Lower leg skin (tissue), 3 donors: Measurements from ENCODE around the gene FUS.

ENCODE experiments used
- CTCF ChIP-seq, 3 donors: fragments of 450-650 bp; IDR thresholded peaks; one replicate each; pipeline ENCODE4 v1.5.1; 2016; ENCODE audit warnings: antibody characterized with exemption in 3 of 3, mild to moderate bottlenecking in 3 of 3, moderate library complexity in 2 of 3
- POLR2A ChIP-seq, 2 donors: fragments of 450-650 bp; IDR thresholded peaks; one replicate each; pipeline ENCODE4 v1.6.1; 2016 to 2017; ENCODE audit warnings: antibody characterized with exemption in 2 of 2, mild to moderate bottlenecking in 1 of 2, moderate library complexity in 1 of 2

DNA sequence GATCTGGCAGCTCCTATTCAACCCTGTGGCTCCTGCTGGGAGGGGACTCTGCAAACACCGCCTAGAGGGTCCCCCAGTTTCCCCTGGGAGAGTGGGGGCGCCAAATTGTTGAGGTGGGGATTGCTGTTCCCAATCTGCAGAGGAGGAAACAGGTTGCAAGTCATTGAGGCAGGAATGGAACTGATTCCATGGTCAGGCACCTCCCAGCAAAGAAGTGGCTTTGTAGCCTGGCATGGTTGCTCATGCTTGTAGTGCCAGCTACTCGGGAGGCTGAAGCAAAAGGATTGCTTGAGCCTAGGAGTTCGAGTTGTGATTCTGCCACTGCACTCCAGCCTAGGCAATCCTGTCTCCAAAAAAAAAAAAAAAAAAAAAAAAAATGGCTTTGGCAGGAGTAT, 37.2 kb downstream of the FUS start:
- TF ChIP-seq CTCF (IDR thresholded peaks at IDR 0.05), result no peak
- no peak for TF ChIP-seq POLR2A (IDR thresholded peaks at IDR 0.05)
